Esophagus squamous epithelium (tissue), 4 donors: Measurements from ENCODE around the gene C1QTNF1.
A peak's percentile ranks its signal among the peaks of the same experiment; 100 is the strongest.

Experiments used
- CTCF ChIP-seq, 6 experiments: fragments of 450-650 bp in 4 of 6; fragments of 200-600 bp in 2 of 6; sonication (generic) in 2 of 6; IDR thresholded peaks; one replicate each; pipeline ENCODE4 v1.5.1; 2016 to 2019; ENCODE audit warnings: antibody characterized with exemption in 6 of 6, mild to moderate bottlenecking in 4 of 6, moderate library complexity in 4 of 6
- POLR2A ChIP-seq, 4 donors: fragments of 450-650 bp; IDR thresholded peaks; one replicate each; pipeline ENCODE4 v1.6.1; 2017; ENCODE audit warnings: antibody characterized with exemption in 4 of 4, mild to moderate bottlenecking in 4 of 4, moderate library complexity in 3 of 4

- TF ChIP-seq CTCF (IDR thresholded peaks at IDR 0.05): peak in 5 of 6 experiments; percentile 47 to 67 (median 55)
- no peak for TF ChIP-seq POLR2A (IDR thresholded peaks at IDR 0.05)
Observed at GRCh38 chr17:79065105-79065670, 41.2 kb downstream of the C1QTNF1 start.
